HG03066 (cell line): ENCODE measurements around the gene SIRPA.

ENCODE experiments used
- ATAC-seq: cut with Tn5 transposase; IDR thresholded peaks from one replicate; pipeline ENCODE4 v1.9.1; 2021; ENCODE audit warnings: low read depth; ENCODE audit not compliant: unreplicated experiment

SIRPA gene

DNA sequence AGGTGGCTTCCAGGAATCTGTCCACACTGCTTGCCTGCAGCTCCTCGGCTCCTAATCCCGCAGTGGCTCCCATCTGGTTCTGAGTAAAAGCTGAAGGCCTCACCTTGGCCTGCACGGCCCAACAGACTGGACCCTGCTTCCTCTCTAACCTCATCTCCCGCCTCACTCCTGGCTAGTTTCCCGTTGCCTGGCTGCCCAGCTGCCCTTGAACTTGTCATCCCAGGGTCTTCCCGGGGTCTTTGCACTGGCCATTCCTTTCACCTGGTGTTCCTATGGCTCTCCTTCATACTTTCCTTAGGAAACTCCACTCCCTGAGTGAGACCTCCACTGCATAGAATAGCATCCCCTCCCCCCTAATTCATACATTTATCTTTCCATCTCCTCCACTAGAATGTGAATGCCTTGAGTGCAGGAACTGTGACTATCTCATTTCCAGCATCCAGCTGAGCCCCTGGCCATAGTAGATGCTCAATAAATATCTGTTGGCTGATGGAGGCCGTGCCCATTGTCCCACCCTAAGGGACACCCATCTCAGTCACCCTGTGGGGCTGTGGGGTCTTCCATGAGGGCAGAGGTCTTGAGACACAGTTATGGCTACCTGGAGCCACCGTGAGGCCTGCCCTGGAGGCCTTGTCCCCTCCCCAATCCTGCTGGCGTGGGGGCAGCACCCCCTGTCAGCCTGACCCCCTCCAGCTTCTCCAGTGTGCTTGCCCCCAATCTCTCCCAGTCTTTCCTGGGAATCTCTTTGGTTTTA lies 9.1 kb upstream of the SIRPA start:
- no peak for ATAC-seq

DNA sequence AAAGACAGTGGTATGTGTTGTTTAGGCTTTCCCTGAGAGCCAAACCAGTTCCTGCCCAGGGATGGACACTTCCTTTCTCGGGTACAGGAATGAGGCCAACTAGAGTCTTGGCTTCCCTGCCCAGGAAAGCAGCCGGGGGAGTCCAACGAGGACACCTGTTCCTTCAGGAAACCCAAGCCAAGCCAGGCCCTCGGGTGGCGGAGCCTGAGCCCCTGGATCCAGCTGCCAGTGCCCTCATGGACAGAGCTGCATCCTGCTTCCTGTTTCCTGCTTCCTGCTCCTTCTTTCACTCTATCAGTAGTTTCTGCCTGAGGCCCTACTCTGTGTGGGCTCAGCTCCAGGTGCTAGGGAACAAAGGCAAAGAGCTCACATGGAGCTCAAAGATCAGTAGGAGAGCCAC lies 7.9 kb upstream of the SIRPA start:
- ATAC-seq, result no peak

- no peak for ATAC-seq
These were observed 7.5 kb upstream of the SIRPA start for GRCh38 chr20:1887756-1888155.

- ATAC-seq, result no peak
These were observed 6.3 kb upstream of the SIRPA start for GRCh38 chr20:1888796-1889463.

DNA sequence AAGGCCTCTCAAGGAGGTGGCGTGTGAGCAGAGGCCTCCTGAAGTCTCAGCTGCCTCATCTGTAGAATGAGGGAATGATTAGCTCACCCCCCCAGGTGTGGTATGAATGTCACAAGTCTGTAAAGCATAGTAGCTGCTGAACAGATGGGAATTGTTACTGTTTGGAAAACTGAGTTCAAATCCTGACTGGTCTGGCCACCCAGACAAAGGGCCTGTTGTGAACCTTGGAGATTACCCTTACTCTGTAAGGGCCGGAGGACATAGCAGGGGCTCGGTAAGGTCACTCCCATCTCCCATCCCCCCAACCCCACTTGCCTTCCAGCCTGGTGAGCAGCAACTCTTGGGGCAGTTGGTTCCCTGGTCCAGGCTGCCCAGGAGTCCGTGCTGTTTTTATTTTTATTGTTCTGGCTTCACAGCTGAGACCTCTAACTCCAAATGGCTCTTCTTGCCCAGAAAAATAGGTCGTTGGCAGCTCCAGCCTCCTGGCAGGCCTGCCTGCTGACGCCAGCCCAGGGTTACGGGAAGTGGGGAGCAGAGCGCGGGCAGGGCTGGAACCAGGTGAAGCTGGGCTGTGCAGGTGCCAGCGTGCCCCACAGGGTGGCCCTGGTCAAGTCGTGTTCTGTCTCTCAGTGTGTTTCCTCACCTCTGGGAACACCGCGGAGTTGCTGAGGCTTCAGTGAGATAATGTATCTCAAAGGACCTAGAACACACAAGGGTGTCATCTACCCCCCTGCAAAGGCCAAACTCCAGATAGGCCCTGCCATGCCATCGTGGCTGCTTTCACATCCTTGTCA lies 4.5 kb upstream of the SIRPA start:
- ATAC-seq, result no peak

DNA sequence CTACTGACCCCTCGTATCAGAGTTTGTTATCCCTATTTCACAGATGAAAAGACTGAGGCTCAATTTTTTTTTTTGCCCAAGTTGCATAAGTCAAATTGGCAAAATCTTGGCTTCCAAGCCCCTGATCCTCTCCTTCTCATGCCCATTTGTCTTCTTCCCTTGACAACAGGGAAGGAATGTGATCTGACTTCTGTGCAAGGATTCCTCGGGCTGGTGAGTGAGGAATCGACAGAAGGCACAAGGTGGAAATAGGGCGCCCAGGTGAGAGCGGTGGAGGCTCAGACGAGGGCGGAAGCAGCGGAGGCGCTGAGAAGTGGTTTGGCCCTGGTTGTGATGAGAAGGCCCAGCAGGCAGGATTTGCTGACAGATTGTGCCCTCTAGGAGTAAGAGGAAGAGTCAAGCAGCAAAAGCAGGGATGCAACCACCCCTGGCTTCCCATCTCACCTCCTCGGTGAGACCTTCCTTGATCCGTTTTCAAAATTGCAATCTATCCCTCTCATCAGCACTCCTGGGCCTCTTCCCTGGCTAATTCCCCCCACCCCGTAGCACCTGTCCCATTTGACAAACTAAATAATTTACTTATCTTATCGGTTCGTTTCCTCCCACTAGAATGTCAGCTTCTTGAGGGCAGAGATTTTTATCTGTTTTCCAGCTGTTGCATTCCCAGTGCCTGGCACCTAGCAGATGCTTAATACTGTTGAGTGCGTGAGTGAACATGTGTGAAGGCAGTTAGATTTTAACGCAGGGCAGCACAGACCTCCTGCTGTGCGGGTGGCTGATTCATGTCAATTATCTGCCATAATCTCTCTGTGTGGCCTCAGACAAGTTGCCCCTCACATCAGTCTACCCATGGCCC lies 3.7 kb upstream of the SIRPA start:
- no peak for ATAC-seq

DNA sequence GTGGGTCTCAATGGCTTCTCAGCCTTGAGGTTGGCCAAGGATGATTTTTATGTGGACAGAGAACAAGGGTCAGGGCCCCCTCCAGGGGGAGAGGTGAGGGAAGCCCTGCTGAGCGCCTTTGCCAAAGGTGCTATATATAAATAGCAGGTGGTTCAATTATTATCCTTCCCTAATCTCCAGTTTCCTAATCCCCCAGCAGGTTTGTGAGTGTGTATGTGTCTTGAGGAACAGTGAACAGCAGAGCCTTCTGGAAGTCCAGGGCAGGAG lies 3.2 kb upstream of the SIRPA start:
- no peak for ATAC-seq

- ATAC-seq, result no peak
These were observed 1.3 kb upstream of the SIRPA start for GRCh38 chr20:1893721-1894470.

DNA sequence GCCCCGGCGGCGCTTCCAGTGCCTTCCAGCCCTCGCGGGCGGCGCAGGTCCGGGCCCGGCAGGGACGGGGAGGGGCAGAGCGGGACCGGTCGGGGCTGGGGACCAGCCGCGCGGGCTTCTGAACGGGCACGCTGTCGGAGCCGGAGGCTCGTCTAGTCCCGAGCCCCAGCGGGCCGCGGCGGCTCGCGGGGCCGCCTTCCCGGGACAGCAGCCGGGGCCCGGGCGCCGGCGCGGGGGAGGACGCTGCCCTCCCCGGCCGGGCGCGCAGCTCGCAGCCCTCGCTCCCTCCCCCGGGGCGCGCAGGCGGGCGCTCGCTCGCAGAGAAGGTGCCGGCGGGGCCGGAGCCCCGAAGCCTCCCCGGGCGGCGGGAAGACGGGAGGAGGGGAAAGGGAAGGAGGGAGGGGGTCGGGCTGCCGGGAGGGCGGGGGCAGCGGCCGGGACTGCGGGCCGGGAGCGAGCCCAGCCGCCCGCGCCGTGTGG lies 696 bp upstream of the SIRPA start:
- no peak for ATAC-seq

DNA sequence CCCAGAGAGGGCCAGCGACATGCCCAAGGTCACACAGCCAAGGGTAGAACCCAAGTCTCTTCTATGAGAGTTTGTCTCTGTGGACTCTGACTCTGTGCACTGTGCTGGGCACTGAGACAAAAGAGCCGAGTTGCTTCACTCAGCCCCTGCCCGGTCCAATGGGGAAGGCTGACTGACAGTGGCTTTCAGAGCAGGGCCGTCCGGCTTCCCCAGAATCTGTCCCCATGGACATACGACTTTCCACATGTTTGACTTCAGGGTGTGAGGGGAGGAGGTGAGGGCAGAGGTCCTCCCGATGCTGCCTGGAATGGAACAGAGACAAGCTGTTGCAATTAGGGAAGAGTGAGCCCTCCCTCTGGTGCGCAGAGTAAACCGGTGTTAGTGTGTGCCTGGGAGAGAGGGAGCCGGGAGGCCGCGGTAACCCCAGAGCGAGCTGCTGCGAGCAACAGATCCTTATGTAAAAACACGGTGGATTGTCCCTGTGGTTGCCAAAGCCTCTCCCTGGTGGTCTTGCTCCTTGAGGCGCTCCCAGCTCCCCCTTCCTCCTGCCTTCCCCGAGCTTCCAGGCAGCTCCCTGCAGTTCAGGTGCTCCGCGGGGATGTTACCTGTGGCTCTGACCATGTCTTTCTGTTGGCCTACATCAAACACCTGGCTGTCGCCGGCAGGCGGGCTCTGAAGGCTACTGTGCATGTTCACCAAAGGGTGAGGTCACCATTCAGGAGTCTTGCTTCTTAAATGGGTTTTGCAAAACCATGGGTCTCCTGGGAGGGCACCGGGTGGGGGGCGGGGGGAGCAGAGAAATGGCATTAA lies 672 bp downstream of the SIRPA start:
- no peak for ATAC-seq

DNA sequence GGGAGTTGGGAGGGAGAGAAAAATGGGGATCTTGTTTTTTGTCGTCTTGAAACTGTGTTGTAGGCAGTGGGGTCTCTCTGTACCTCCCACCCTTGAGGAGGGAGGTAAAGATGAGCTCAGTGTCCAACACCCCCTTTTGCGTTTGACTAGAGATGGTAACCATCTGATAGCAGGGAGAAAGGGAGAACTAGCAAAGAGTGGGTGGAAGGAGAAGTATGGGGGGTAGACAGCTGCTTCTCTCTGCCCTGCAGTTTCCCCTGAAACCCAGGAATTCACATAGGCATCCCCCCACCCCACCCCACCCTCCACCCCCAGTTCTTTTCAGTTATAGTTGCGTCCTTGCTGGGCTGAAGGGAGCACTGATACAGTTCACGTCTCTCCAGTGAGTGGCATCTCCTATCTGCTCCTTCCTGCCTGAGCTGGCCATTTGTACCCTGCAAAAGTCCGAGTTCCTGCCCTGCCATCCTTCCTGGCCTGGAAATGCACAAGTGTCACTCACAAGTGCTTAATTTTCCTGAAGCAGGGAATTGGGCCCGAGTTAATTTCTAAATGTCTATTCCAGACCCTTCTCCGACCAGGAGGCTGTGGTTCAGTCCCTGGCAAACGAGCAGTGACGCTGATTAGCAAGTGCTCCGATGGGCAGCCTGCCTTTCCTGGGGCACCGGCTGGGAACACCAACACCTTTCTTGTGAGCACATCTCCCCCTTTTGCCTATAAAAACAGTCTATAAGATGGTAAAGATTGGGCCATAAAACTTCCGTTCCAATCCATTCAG lies 1.5 kb downstream of the SIRPA start:
- no peak for ATAC-seq

DNA sequence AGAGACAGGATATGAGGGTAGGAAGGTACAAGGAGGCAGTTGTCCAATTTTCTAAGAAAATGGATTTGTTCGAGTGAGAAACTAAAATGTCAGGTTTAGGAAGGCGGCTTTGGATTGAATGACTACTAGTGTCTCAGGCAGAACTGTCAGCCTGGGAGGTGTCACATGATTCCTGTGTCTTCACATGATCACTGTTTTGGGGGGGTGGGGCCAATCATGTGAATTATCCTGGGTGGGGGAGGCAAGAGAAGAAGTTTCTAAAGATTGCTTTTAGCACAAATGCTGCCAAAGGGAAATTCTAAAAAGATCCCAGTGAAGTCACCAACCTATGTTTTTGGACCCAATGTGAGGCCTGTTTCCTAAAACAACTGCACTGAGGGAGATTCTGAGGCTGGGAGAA lies 2.3 kb downstream of the SIRPA start:
- no peak for ATAC-seq

- ATAC-seq, result peak; percentile 56
These were observed 2.8 kb downstream of the SIRPA start for GRCh38 chr20:1897965-1898464.

DNA sequence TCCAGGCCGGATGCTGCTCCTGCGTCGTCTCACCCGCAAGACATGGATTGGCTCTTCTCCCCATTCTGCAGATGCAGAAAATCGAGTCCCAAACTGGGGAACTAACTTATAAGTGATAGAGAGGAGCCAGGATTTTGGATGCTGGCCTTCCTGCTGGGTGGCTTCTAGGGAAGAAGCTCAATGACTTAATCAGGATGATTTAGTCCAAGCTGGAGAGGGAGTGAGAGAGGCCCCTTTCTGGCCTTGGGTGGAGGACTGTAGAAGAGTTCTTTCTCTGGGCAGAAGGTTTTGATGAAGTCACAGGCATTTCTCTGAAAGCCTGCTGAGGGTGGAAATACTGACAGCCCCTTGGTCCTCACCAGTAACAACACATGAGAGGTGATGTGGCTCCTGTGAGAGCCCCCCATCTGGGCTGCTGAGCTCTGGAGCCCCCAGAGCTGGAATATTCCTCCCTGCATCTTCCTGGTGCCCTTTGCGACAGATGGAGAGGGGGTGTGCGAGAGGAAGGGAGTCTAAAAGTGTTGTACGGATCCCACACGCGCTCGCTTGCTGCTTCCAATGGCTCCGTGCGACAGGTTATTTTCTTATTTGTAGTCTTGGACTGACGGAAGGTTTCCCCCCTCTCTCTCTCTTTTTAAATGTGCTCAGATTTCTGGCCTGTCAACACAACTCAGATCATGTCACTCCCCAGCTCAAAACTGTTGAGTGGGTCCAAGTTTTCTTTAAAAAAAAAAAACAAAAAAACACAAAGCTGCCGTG lies 3.5 kb downstream of the SIRPA start:
- ATAC-seq, result no peak

- no peak for ATAC-seq
These were observed 4.0 kb downstream of the SIRPA start for GRCh38 chr20:1899241-1899525.

GRCh38 chr20:1900321-1900801 lies 5.2 kb downstream of the SIRPA start:
- ATAC-seq, result no peak

- ATAC-seq, result no peak
These were observed 6.5 kb downstream of the SIRPA start for GRCh38 chr20:1901704-1902103.

DNA sequence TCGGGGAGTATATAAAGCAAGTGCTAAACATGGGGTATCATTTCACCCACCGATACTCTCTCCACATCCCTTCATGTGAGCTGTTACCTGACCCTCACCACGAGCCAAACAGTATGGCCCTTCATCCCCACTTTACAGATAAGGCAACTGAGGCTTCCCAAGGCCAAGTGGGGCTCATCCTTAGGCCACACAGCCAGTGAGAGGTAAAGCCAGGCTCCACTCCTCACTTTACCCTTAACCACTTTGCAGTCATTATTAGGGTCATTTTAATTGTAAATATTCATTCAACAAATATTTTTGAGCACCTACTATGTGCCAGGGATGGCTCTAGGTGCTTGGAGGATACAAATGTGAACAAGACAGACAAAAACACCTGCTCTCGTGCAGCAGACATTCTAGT lies 7.0 kb downstream of the SIRPA start:
- ATAC-seq, result no peak
